ENCODE results near the gene RETREG2.

RETREG2 gene

GRCh38 chr2:219228041-219228910 lies 50.2 kb downstream of the RETREG2 start:
- no peak for DNase-seq (ENCODE audit: low read depth)
- peak overlapping the region; percentile 77 for H3K4me3 ChIP-seq (ENCODE audit: low read depth, low read length)

- H3K4me3 ChIP-seq (ENCODE audit: low read depth, low read length): peak overlapping the region; percentile 77
- DNase-seq (ENCODE audit: low read depth): no peak
These were observed 50.8 kb downstream of the RETREG2 start for GRCh38 chr2:219228911-219229304.

DNA sequence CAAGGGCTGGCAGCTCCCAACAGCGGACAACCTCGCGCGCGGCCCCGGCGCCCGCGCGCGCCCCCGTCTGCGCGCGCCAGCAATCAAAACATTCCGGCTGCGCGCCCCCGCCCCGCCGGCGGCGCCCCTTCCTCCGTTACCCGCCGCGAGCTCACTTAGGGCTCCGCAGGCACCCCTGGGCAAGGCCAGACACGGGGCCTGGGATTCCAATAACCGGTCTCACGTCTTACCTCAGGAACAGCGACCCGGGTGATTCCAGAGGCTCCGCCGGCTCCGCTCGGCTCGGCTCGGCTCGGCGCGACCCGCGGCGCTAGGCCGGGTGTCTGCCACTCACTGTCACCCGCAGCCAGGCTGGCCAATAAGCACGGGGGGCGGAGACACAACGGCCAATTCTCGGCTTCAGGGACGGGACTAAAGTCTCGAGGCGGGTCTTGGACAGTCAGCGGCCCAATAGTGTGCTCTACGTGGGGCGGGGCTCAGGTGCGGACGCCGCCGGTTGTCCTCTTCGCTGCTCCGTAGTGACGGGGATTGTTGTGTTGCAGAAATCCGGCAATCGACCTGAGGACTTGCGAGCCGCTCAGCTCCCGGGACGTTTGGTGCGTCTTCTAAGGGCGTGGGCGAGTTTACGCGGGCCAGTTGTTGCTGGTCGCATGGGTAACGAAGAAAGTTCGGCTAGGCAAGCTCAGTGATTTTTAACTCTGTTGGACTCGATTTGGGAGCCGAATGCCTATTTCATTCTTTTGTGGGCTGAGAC lies 51.4 kb downstream of the RETREG2 start, which contains the start of the genes ANKZF1 and ATG9A:
Gene ANKZF1, plus strand, starts transcription at position 502 of the 754 bp plus-strand sequence. CDS start 452 bp downstream, outside the sequence.
Gene ATG9A, minus strand, starts transcription at position 332 of the 754 bp plus-strand sequence. CDS start 1,612 bp downstream, outside the sequence.
- H3K4me3 ChIP-seq (ENCODE audit: low read depth, low read length): peak within 1 kb of the TSS; percentile 77
- peak; percentile 97 for DNase-seq (ENCODE audit: low read depth)

- DNase-seq (ENCODE audit: low read depth): no peak
- peak overlapping the region; percentile 77 for H3K4me3 ChIP-seq (ENCODE audit: low read depth, low read length)
These were observed 52.0 kb downstream of the RETREG2 start for GRCh38 chr2:219230059-219230540.

DNA sequence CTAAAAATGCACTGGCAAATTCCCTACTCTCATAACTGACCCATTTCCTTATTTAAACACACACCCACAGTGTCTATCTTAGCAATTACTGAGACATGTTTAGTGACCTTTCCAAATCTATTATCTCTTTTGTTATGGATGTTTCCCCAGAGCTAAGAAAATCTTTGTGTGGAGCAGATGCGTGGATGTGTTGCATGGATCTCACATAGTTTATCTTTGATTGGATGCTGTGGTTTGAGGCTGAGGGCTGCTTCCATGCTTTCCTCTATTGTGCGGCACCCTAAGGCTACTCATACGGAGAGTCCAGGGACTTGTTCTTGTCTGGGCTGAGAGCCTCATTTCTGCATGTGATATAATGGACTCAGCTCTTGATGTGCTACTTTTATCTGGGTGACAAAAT lies 56.3 kb downstream of the RETREG2 start:
- H3K4me3 ChIP-seq (ENCODE audit: low read depth, low read length): no peak overlapping the region
- no peak for DNase-seq (ENCODE audit: low read depth)
